GM18520 (cell line): ENCODE measurements around the gene HKDC1.

Experiments
- ATAC-seq: cut with Tn5 transposase; IDR thresholded peaks from one replicate; pipeline ENCODE4 v1.9.1; 2021; ENCODE audit not compliant: unreplicated experiment

HKDC1 gene

DNA sequence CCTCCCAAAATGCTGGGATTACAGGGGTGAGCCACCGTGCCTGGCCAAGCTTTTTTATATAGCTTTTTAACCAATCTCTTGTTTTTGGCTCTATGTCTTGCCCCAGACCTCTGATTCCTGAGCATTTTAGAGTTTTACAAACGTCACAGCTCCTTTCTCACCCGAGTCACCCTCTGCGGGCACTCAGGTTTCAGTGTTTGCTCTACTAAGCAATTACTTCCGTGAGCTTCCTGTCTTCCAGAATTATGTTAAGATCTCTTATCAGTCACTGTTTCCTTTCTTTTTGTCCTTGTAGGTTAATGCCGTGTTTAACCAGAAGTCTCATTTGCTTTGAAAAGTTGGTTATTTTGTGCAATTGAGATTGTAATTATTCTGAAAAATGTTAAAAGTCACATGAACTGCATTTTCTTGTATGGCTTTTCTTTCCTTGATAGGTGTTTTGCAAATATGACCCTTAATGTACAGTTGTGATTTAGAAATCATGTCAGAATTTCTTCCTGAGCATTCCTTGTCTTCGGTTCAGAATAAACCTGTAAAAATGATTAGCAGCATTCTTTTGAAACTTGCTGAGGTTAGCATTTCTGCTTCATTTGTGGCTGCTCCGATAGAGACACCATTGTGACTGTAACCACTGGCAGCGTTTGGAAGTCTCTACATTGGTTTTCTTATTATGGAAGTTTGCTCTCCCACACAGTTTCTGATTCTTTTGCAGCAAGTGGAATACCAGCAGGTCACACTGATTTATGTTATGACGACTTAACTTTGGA is 4.5 kb upstream of the HKDC1 start:
- no peak for ATAC-seq

DNA sequence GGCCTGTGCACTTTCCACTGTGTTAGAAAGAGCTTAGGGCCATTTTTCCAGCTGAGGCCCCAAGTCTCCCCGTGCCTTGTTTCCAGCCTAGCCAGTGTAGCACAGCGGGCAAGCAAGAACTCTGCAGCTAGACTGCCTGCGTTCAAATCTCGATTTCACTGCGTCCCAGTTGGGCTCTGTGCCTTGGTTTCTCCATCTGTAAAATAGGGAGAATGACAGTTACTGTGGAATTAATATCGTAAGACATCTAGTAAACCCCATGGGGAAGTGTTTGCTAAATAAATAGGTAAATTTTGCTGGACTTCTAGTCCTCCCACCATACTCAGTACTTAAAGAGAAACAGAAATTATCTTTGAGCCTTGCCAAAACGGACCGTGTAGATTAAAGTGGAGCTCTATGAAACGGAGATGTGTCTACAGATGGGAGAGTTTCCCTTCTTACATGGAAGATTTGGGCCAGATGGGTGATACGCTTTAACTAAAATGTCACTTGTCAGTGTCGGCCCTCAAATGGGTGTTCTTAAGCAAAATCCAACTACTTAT is 3.5 kb upstream of the HKDC1 start:
- no peak for ATAC-seq

DNA sequence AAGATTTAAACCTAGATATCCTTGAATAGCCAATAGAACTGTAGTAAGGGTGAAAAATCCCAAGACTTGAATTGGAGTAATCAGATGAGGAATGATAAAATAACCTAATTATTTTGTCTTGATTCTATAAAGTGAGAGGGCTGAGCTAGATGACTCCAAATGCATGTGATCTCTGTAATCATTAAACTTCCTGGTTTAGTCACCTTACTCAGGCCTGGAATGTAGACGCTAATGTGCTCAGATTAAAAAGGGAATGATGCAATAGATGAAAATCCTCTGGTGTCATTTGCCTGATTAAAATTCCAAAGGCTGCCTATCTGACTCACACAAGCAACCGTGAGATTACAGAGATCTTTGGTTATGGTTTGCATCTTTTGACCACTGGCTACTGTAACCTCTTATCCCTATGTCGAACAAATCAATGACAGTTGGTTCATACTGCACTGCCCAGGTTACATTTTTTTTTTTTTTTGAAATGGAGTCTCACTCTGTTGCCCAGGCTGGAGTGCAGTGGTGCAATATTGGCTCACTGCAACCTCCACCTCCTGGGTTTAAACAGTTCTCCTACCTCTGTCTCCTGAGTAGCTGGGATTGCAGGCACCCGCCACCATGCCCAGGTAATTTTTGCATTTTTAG is 2.9 kb upstream of the HKDC1 start:
- no peak for ATAC-seq

DNA sequence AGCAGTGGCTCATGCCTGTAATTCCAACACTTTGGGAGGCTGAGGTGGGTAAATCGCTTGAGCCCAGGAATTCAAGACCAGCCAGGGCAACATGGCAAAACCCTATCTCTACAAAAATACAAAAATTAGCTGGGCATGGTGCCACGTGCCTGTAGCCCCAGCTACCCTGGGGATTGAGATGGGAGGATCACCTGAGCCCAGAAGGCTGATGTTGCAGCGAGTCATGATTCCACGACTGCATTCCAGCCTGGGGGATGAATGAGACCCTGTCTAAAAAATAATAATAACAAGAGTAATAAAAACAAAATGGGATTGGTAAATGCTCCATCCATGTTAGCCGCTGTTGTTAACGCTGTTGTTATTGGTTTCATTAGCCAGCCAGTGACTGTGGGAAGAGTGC is 1.3 kb upstream of the HKDC1 start:
- no peak for ATAC-seq

DNA sequence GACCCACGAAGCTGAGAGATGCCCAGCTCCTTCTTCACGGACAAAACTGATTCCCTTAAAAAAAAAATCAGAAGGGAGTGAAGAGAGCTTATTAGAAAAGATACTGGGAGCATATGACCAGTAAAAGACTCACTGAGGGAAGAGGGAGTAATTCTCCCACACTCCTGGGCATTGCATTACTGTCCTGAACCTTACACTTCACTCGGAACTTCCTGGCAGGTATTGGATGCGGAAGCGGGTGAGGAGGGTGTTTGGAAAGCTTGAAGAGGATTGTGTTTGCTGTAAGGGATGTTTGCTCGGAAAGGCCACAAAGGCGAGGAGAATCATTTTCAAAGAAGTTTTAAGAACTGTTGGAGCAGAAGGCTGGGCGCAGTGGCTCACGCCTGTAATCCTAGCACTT is 375 bp downstream of the HKDC1 start:
- ATAC-seq = no peak

DNA sequence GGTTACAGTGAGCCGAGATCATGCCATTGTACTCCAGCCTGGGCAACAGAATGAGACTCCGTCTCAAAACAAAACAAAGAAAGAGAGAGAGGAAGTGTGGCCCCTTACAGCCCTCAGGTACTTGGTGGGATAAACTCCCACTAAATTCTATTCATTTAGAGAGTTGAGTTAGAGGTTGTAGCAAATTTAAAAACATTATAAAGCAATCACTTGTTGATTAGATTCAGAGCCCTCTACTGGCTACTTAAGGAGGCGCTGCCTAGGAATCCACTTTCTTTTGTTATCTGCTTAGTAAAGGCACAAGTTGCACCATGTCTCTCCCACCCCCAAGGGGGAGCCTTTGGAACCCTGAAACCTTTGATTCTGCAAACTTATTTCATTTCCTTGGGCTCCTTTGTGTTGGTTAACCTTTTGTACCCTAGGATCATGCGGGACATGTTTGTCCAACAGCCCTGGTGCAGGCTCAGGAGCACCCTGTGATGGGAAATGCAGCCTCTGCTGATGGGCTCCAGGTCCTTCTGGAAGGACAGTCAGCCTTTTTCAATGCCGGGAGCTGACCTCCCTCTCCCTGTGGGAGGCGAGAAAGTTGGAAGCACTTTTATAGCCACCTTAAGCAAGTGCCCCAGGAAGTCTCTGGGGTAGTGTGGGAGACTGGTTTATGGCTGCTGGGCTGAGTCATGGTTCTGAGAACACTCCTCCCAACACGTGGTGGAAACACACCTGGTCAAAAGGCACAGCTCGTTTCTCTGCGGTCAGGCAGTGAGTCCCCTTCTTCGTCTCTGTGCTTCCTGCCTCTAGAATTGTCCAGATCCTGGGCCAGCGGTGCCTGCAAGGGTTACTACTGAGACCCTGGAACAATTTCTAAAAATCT is 2.3 kb downstream of the HKDC1 start:
- peak; percentile 94 for ATAC-seq

DNA sequence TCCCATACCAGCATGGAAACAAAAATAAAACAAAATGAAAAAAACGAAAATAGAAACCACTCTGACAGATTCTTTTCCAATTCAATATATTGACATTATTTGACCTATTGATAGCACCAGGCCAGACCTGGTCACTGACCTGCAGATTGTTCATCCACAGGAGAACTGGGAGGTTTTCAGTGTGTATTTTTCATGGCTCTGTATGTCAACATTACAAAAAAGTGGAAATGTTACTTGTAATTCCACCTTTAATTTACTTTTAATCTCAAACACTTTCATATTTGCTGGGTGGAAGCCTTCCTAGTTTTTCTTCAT is 2.9 kb downstream of the HKDC1 start:
- ATAC-seq = no peak

DNA sequence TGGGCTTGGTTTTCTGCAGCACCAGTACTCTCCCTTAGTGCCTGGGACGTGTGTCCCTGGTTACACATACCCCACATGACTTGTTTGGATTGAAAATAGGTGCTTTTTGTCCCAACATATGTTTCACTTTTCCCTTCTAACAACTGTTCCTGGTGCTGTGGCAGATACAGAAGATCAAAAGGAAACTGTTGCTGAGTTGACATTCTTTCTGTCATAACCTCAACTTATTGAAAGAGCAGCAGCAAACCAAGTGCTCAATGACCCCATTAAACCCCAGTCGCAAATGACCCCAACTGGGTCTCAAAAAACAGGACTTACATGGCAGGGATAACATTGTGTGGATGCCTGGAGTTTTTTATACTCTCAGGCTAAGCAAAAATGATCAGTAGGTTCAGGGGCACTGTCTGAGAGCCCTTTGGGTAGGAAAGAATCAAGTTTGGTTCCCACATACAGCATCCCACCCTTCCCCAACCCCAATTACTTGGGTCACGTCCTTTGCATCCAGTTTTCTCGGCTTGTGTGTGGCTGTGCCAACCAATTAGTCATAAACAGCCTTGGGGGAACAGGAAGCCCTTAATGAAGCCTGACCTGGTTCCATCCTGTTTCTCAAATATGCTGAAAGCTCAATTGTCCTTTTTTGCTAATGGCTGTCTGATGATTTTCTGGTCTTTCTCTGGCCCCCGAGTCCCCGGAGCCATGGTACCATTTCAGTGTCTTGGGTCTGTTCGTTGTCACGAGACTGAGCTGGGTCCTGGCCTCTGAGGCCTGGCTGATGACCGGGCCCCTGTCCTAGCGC is 4.9 kb downstream of the HKDC1 start:
- ATAC-seq = no peak

DNA sequence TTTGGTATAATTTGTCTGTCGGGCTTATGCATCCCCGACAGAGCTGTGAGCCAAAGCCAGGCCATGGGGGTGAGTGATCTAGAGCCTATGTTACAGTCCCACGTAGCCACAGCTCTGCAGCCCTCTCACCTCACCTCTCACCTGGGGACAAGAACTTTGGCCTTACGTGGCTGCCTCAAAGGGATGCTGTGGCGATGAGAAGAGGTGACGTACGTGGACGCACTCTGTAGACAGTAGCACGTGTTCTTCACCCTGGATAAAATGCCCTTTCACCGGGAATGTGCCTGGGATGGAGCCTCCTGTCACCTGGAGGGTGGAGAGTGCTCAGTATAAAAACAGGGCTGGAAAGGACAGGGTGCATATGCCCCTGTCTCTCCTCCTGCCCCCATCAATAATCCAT is 5.5 kb downstream of the HKDC1 start:
- ATAC-seq = no peak

DNA sequence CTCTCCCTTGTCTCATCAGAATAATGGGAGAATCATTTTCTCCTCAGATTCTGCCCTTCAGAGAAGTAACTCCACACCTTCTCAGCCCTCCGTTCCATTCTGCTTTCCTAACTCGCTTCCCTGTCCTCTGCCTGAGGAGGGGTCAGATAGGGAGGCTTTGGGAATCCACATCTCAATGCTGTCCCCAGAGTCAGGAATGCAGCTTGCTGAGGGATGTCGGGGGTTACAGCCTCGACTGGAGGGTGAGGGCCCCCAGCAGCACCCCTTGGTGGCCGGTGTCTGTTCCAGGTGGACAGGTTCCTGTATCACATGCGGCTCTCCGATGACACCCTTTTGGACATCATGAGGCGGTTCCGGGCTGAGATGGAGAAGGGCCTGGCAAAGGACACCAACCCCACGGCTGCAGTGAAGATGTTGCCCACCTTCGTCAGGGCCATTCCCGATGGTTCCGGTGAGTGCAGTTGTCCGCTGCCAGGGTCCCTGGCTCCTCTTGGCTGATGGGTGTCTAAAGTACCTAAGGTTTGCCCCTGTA is 6.9 kb downstream of the HKDC1 start:
- ATAC-seq = no peak

DNA sequence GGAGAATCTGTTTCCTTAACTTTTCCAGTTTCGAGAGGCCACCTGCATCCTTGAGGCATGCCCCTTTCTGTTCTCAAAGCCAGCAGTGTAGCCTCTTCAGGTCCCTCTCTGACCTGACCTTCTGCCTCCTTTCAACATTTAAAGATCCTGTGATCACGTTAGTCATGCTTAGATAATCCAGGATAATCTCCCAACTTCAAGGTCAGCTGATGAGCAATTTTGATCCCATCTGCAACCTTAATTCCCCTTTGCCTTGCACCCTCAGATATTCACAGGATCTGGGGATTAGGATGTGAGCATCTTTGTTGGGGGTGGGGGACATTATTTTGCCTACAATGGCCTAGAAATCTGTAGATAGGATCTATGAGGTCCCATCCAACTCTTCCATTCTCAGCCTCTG is 8.0 kb downstream of the HKDC1 start:
- ATAC-seq = no peak

DNA sequence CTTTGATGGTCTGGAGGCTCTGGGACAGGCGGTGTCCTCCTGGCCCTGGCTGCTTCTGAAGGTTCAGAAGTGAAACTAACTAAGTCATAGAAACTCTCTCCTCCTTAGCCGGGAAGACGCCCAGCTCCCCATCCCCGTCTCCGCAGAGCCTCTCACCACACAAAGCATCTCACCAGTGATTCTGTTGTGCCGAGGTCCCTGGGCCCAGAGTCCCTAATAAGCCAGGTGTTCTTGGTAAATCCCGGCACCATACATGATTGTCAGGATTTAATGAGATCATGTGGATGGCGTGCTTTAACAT is 9.4 kb downstream of the HKDC1 start:
- ATAC-seq = no peak

DNA sequence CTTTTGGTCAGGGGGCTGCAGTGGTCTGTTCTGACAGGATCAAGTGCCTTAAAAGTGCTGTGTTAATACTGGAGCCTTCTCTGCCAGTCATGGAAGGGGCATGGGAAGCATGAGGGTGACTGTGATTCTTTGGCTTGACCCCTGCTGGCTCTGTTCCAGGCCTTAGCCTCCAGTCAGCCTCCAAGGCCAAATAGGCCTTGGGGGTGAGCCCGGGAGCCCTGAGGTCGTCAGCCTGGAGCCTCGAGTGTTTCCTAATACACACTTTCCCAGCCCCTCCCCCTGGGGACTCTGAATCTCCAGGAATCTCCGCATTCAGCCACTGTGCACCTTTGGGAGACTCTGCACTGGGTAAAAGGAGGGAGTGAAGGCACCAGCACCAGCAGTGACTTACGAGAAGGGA is 10.0 kb downstream of the HKDC1 start:
- no peak for ATAC-seq

DNA sequence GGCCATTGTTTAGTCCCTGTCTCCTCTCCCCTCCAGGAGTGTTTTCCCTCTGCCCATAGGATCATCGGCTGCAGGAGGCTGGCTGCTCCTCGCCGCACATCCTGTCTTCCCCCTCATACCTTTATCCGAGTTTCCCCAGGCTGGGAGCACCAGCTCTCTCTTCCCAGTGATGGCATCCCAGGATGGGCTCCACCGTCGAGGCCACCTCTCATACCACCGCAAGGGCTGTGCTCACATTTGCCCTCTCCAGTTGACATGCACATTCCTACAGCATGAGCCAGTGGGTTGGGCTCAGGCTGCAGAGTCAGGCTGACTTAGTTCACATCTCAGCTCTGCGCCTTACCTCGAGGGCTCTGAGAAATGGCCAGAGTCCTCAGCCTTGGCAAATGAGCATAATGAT is 12.1 kb downstream of the HKDC1 start:
- no peak for ATAC-seq

DNA sequence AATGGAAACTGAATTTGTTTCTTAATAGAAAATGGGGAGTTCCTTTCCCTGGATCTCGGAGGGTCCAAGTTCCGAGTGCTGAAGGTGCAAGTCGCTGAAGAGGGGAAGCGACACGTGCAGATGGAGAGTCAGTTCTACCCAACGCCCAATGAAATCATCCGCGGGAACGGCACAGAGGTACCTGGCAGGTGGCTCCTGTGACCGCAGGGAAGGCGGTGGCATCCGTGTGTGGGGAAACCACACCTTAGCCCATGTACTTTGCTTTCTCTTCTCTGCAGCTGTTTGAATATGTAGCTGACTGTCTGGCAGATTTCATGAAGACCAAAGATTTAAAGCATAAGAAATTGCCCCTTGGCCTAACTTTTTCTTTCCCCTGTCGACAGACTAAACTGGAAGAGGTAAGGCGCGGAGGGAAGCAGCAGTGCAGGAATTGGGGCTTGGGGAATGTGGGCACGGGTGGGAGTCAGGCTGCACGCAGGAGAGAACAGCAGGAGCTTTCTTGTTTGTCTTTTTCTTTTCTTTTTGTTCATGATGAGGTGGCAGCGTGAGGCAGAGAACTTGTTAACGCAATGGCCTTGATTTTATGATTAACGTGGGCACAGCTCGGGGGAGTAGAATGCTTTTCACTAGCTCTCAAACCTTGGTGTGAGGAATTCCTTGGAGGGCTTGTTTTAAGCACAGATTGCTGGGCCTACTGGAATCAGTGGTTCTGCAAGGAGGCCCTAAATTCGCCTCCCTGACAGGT is 12.8 kb downstream of the HKDC1 start:
- no peak for ATAC-seq

DNA sequence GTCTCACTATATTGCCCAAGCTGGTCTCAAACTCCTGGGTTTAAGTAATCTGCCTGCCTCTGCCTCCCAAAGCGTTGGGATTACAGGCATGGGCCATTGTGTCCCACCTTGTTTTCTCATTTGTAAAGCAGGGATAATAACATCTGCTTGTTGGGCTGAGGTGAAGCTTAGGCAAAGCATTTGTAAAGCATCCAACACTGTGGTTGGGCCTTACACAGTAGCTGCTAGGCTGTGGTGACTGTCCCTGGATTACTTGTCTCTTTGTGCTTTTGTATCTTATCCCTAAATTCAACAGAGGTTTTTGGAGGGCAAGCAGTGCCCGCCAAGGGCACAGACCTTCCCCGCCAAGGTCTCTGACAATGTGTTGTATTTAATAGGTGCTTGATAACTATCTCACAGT is 14.3 kb downstream of the HKDC1 start:
- no peak for ATAC-seq

DNA sequence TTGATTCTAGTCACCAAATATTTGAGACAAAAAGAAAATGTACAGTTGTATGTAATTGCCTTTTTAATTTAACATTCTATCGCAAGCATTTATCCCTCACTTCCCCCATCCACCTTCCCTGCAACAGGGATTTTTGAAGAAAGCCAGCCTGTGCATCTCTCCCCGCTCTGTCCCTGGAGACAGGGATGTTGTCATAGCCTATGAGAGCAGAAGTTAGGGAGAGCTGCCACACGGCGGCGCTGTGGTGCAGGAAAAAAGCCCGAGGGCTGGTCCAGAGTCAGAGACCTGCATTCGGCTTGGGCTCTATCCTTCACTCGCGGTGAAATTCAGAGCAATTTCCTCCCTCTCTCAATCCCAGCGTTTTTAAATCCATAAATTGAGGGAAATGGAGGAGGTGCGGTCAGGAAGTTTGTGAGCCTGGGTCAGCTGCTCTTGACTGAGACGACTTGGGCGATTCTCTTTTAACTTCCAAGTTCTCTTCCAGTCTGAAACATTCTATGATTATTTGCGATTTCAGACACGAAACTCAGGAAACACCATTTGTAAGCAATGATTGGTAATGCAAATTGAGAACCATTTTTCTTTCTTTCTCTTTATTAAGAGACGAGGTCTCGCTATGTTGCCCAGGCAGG is 17.5 kb downstream of the HKDC1 start:
- peak; percentile 79 for ATAC-seq

DNA sequence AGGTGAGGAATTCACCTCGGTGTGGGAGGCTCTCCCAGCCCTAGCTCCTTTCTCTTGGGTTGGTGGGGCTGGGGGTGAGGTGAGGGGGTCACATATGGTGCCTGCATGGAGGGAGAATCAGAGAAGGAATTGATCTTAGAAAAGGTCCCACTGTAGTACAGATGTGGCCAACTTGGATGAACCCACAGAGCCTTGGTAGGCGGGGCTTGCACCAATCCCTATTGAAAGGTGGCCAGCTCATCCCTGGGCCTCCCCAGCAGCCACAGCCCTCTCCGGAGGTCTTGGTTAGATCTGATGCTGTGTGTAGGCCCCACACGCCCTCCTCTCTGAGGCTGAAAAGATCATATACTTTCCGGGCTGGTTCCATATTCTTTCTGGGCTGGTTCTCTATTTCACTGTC is 19.0 kb downstream of the HKDC1 start:
- no peak for ATAC-seq

DNA sequence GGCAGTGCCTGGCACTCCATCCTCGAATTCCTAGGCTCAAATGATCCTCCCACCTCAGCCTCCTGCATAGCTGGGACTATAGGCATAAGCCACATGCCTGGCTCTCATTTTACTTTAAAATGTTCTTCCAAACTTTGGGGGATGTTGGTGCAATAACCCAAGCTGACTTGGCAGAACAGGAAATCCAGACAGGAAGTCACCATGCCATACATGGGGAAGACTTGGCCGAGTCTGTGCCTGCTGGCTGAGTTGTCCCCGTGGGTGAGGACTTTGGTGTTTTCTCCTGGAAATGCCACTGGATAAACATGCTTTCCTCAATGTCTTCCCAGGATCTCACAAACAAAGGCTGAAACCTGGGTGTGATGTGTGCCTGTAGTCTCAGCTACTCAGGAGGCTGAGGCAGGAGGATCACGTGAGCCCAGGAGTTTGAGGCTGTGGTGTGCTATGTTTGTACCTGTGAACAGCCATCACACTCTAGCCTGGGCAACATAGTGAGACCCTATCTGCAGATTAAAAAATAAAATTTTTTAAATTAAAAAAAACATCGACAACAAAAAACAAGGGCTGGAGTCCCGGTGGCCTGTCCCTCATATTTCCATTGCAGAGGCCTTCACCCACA is 19.8 kb downstream of the HKDC1 start:
- no peak for ATAC-seq
